Panc1 (cell line): ENCODE data around the gene OLIG2. TPM values are rescaled to one million over a fixed set of nuclear protein-coding genes. Genes with fewer than 3 reads are reported as not detected.

Experiments used
- ATAC-seq: fragments of 200-7000 bp; cut with Tn5 transposase; 2 replicates; pipeline ENCODE4 v1.9.1; 2020; ENCODE audit warnings: mild to moderate bottlenecking, moderate library complexity
- BruUV-seq: library from RNA; stranded (reverse); fragments of 400-500 nt; replicated peaks from 2 replicates; lab custom pipeline; 2021; lab: Mats Ljungman, UMichigan
- CTCF ChIA-PET: fragments of 300-600 bp; sonication (Branson Sonifier 250); formaldehyde crosslinking; loops from one replicate; lab custom pipeline; 2022; ENCODE audit warnings: antibody characterized with exemption; lab: Charles Lee
- POLR2A ChIA-PET: fragments of 300-600 bp; sonication (Branson Sonifier 250); formaldehyde crosslinking; loops from one replicate; lab custom pipeline; 2022; ENCODE audit warnings: antibody characterized with exemption; lab: Charles Lee
- DNase-seq: peaks from one replicate; pipeline ENCODE4 v3.0.0-alpha.2; 2010; ENCODE audit warnings: low read depth, low spot score
- H3K27ac ChIP-seq: 2 replicates; pipeline ENCODE4 v1.5.1; 2011; ENCODE audit warnings: mild to moderate bottlenecking, low read length, inconsistent platforms
- H3K27me3 ChIP-seq: fragments of 200-500 bp; sonication (Bioruptor generic); 2 replicates; pipeline ENCODE4 v1.6.0; 2014; ENCODE audit warnings: low read length, inconsistent platforms; ENCODE audit not compliant: control insufficient read depth, insufficient read depth
- H3K36me3 ChIP-seq: fragments of 200-500 bp; sonication (Bioruptor generic); 2 replicates; pipeline ENCODE4 v1.5.1; 2014; ENCODE audit warnings: inconsistent platforms, mild to moderate bottlenecking, low read length, moderate library complexity; ENCODE audit not compliant: control insufficient read depth, insufficient read depth
- H3K4me1 ChIP-seq: 2 replicates; pipeline ENCODE4 v1.5.1; 2011; ENCODE audit warnings: inconsistent platforms, mild to moderate bottlenecking, low read length, moderate library complexity; ENCODE audit not compliant: control insufficient read depth, insufficient read depth
- H3K4me3 ChIP-seq, 2 experiments: 2 replicates each; pipeline ENCODE4 v1.5.1; 2011 to 2012; ENCODE audit warnings: low read depth in 2 of 2, low read length in 2 of 2, mild to moderate bottlenecking in 2 of 2, inconsistent platforms in 1 of 2, moderate library complexity in 1 of 2
- H3K9me3 ChIP-seq: fragments of 200-500 bp; sonication (Bioruptor generic); 2 replicates; pipeline ENCODE4 v1.5.1; 2014; ENCODE audit warnings: low read depth, mild to moderate bottlenecking, inconsistent platforms, low read length, moderate library complexity; ENCODE audit not compliant: control insufficient read depth, insufficient read depth
- CTCF ChIP-seq: fragments of 450-650 bp; IDR thresholded peaks from 2 replicates; pipeline ENCODE4 v1.5.1; 2017; ENCODE audit warnings: mild to moderate bottlenecking
- POLR2AphosphoS5 ChIP-seq: IDR thresholded peaks from 2 replicates; pipeline ENCODE4 v1.6.1; 2012; ENCODE audit warnings: mild to moderate bottlenecking, low read depth, low read length, moderate library complexity
- REST ChIP-seq, 2 experiments: IDR thresholded peaks; 2 replicates each; pipeline ENCODE4 v1.6.1; 2011 to 2012; ENCODE audit warnings: low read depth in 2 of 2, control low read depth in 1 of 2, low read length in 1 of 2, mild to moderate bottlenecking in 1 of 2, moderate library complexity in 1 of 2; ENCODE audit not compliant: insufficient read depth in 1 of 2
- SIN3A ChIP-seq: IDR thresholded peaks from 2 replicates; pipeline ENCODE4 v1.6.1; 2012; ENCODE audit warnings: low read depth, mild to moderate bottlenecking, low read length, moderate library complexity, borderline replicate concordance; ENCODE audit not compliant: insufficient read depth
- TCF7L2 ChIP-seq: IDR thresholded peaks from 2 replicates; pipeline ENCODE4 v1.6.1; 2011; ENCODE audit warnings: mild to moderate bottlenecking, low read depth, low read length, inconsistent platforms
- in situ Hi-C: cut with HindIII; loops from 2 replicates; pipeline ENCODE4 v1.10.0; 2016; ENCODE audit warnings: low sequenced_read_pairs, low pct_unique_long_range_greater_than_20kb
- intact Hi-C: fragments of 100-400 bp; cut with micrococcal nuclease; formaldehyde crosslinking; loops from one replicate; pipeline ENCODE4 v1.10.0; 2022; ENCODE audit not compliant: unreplicated experiment
- total RNA-seq: library from RNA; stranded (reverse); gene quantifications from one replicate; pipeline ENCODE4 v1.2.1, GENCODE V29; 2021; ENCODE audit not compliant: unreplicated experiment

OLIG2 gene
- total RNA-seq, 1 experiment from 2014 or later, result not detected

- no peaks in the 10 kb centered on the region for H3K9me3 ChIP-seq
- in situ Hi-C loops, result no loop called here
- POLR2A ChIA-PET, result no interaction called here
- TF ChIP-seq SIN3A (no peak), CTCF (no peak), REST (IDR thresholded peaks at IDR 0.05; ENCODE audit: insufficient read depth in 1 of 2, low read depth in 2 of 2, low read length in 1 of 2) (no peak), TCF7L2 (no peak), POLR2AphosphoS5 (no peak)
- CTCF ChIA-PET, result no interaction called here
- intact Hi-C loops, result no loop called here
- no peak overlapping the region for H3K27ac ChIP-seq
- peaks cover 2% of the 10 kb centered on the region; the same call in 1 of the 2 replicates for H3K27me3 ChIP-seq
- H3K36me3 ChIP-seq, result no peaks in the 10 kb centered on the region
- BruUV-seq, result no TSS peak
- H3K4me1 ChIP-seq, result no peaks in the 10 kb centered on the region
- ATAC-seq (no peak), DNase-seq (no peak)
- H3K4me3 ChIP-seq, result no peak overlapping the region
Observed at GRCh38 chr21:33032434-33033047, 6.8 kb downstream of the OLIG2 start.

- ChIA-PET CTCF (no interaction called here), POLR2A (no interaction called here)
- Histone ChIP-seq H3K4me3 (no peak overlapping the region), H3K36me3 (no peaks in the 10 kb centered on the region), H3K9me3 (no peaks in the 10 kb centered on the region), H3K4me1 (no peaks in the 10 kb centered on the region), H3K27me3 (peaks cover 2% of the 10 kb centered on the region; the same call in 1 of the 2 replicates), H3K27ac (no peak overlapping the region)
- no TSS peak for BruUV-seq
- intact Hi-C loops (no loop called here), in situ Hi-C loops (no loop called here)
- DNase-seq (no peak), ATAC-seq (no peak)
- TF ChIP-seq CTCF (no peak), SIN3A (no peak), POLR2AphosphoS5 (no peak), REST (IDR thresholded peaks at IDR 0.05; ENCODE audit: insufficient read depth in 1 of 2, low read depth in 2 of 2, low read length in 1 of 2) (no peak), TCF7L2 (no peak)
Observed at GRCh38 chr21:33033094-33033951, 7.6 kb downstream of the OLIG2 start.
